ENCODE data around the gene PKLR. TPM values are rescaled to one million over a fixed set of nuclear protein-coding genes. Genes with fewer than 3 reads are reported as not detected.

PKLR gene
- total and polyA plus RNA-seq, 2 donors (not counting 1 experiment from before 2014, with no cell fraction given), result not detected

GRCh38 chr1:155321639-155322503 lies 20.6 kb upstream of the PKLR start:
- peak overlapping the region; percentile 48 to 93 (median 62) for H3K4me3 ChIP-seq (replicated peaks in 1 of 4; ENCODE audit: control extremely low read depth in 1 of 4, insufficient read depth in 1 of 4, low read depth in 3 of 4, low read length in 4 of 4)
- H3K4me1 ChIP-seq (ENCODE audit: control insufficient read depth, extremely low read depth, insufficient read depth, low read length), result peaks cover 23% of the 10 kb centered on the region
- H4K20me1 ChIP-seq (ENCODE audit: control insufficient read depth, extremely low read depth, insufficient read depth, low read length), result peaks cover 5% of the 10 kb centered on the region
- peaks cover 17% of the 10 kb centered on the region for H3K79me2 ChIP-seq (ENCODE audit: control insufficient read depth, insufficient read depth, low read length)
- H3K4me2 ChIP-seq (ENCODE audit: extremely low read depth, insufficient read depth, low read length), result peak overlapping the region; percentile 91
- no peaks in the 10 kb centered on the region for H3K9me3 ChIP-seq (ENCODE audit: control insufficient read depth, insufficient read depth, low read depth, low read length)
- no peak overlapping the region for H2AFZ ChIP-seq (ENCODE audit: low read length)
- H3K9ac ChIP-seq (ENCODE audit: insufficient read depth, low read length), result peak overlapping the region; percentile 26
- no peak for TF ChIP-seq EZH2 (IDR thresholded peaks at IDR 0.05; ENCODE audit: low read length, missing control alignments)
- no peak for TF ChIP-seq CTCF (conservative IDR thresholded peaks at IDR 0.05 in 1 of 2, IDR thresholded peaks at IDR 0.05 in 1 of 2; ENCODE audit: low read depth in 1 of 2, low read length in 2 of 2)
- peaks cover 14% of the 10 kb centered on the region for H3K36me3 ChIP-seq (ENCODE audit: control insufficient read depth, insufficient read depth, low read length)
- H3K27ac ChIP-seq (ENCODE audit: insufficient read depth, low read length), result peak overlapping the region; percentile 80
- no peak for DNase-seq (ENCODE audit: low read depth in 2 of 2)
- H3K27me3 ChIP-seq (ENCODE audit: control insufficient read depth, insufficient read depth, low read length), result no peaks in the 10 kb centered on the region

GRCh38 chr1:155320661-155321617 lies 19.7 kb upstream of the PKLR start, which contains the start of gene RUSC1:
TSS of gene RUSC1 (plus strand) at chr1:155320894. CDS start at chr1:155321774, 880 bp downstream.
- Histone ChIP-seq H3K4me3 (replicated peaks in 1 of 4; ENCODE audit: control extremely low read depth in 1 of 4, insufficient read depth in 1 of 4, low read depth in 3 of 4, low read length in 4 of 4) (peak within 1 kb of the TSS; percentile 48 to 93 (median 54)), H4K20me1 (ENCODE audit: control insufficient read depth, extremely low read depth, insufficient read depth, low read length) (peaks cover 5% of the 10 kb centered on the region), H3K79me2 (ENCODE audit: control insufficient read depth, insufficient read depth, low read length) (peaks cover 17% of the 10 kb centered on the region), H3K9me3 (ENCODE audit: control insufficient read depth, insufficient read depth, low read depth, low read length) (no peaks in the 10 kb centered on the region), H3K4me1 (ENCODE audit: control insufficient read depth, extremely low read depth, insufficient read depth, low read length) (peaks cover 23% of the 10 kb centered on the region), H3K4me2 (ENCODE audit: extremely low read depth, insufficient read depth, low read length) (peak within 1 kb of the TSS; percentile 91), H2AFZ (ENCODE audit: low read length) (no peak within 1 kb of the TSS), H3K27ac (ENCODE audit: insufficient read depth, low read length) (peak within 1 kb of the TSS; percentile 80), H3K36me3 (ENCODE audit: control insufficient read depth, insufficient read depth, low read length) (peaks cover 12% of the 10 kb centered on the region), H3K27me3 (ENCODE audit: control insufficient read depth, insufficient read depth, low read length) (no peaks in the 10 kb centered on the region), H3K9ac (ENCODE audit: insufficient read depth, low read length) (peak within 1 kb of the TSS; percentile 38)
- TF ChIP-seq EZH2 (IDR thresholded peaks at IDR 0.05; ENCODE audit: low read length, missing control alignments) (no peak), CTCF (conservative IDR thresholded peaks at IDR 0.05 in 1 of 2, IDR thresholded peaks at IDR 0.05 in 1 of 2; ENCODE audit: low read depth in 1 of 2, low read length in 2 of 2) (no peak)
- DNase-seq (ENCODE audit: low read depth in 2 of 2), result peak; percentile 58 to 68

- Histone ChIP-seq H3K9ac (ENCODE audit: insufficient read depth, low read length) (no peak overlapping the region), H3K36me3 (ENCODE audit: control insufficient read depth, insufficient read depth, low read length) (peaks cover 12% of the 10 kb centered on the region), H3K9me3 (ENCODE audit: control insufficient read depth, insufficient read depth, low read depth, low read length) (no peaks in the 10 kb centered on the region), H3K4me3 (replicated peaks in 1 of 4; ENCODE audit: control extremely low read depth in 1 of 4, insufficient read depth in 1 of 4, low read depth in 3 of 4, low read length in 4 of 4) (peak overlapping the region; percentile 48 to 93 (median 54)), H3K79me2 (ENCODE audit: control insufficient read depth, insufficient read depth, low read length) (peaks cover 14% of the 10 kb centered on the region), H3K27me3 (ENCODE audit: control insufficient read depth, insufficient read depth, low read length) (no peaks in the 10 kb centered on the region), H3K4me1 (ENCODE audit: control insufficient read depth, extremely low read depth, insufficient read depth, low read length) (peaks cover 23% of the 10 kb centered on the region), H3K27ac (ENCODE audit: insufficient read depth, low read length) (no peak overlapping the region), H3K4me2 (ENCODE audit: extremely low read depth, insufficient read depth, low read length) (peak overlapping the region; percentile 91), H4K20me1 (ENCODE audit: control insufficient read depth, extremely low read depth, insufficient read depth, low read length) (peaks cover 5% of the 10 kb centered on the region), H2AFZ (ENCODE audit: low read length) (no peak overlapping the region)
- DNase-seq (ENCODE audit: low read depth in 2 of 2), result no peak
- no peak for TF ChIP-seq CTCF (conservative IDR thresholded peaks at IDR 0.05 in 1 of 2, IDR thresholded peaks at IDR 0.05 in 1 of 2; ENCODE audit: low read depth in 1 of 2, low read length in 2 of 2)
- TF ChIP-seq EZH2 (IDR thresholded peaks at IDR 0.05; ENCODE audit: low read length, missing control alignments), result no peak
Observed at GRCh38 chr1:155320252-155320651, 19.0 kb upstream of the PKLR start.
